GM21786 (cell line): ENCODE results near the gene DRC7.
A peak's percentile ranks its signal among the peaks of the same experiment; 100 is the strongest.
"Not testable (repeated sequence)": the region's sequence is repeated elsewhere in the genome, so short reads cannot be mapped to it uniquely, and the experiment has no call there.

Source experiments
- ATAC-seq: cut with Tn5 transposase; IDR thresholded peaks from one replicate; pipeline ENCODE4 v1.9.1; 2021; ENCODE audit not compliant: unreplicated experiment

DRC7 gene

DNA sequence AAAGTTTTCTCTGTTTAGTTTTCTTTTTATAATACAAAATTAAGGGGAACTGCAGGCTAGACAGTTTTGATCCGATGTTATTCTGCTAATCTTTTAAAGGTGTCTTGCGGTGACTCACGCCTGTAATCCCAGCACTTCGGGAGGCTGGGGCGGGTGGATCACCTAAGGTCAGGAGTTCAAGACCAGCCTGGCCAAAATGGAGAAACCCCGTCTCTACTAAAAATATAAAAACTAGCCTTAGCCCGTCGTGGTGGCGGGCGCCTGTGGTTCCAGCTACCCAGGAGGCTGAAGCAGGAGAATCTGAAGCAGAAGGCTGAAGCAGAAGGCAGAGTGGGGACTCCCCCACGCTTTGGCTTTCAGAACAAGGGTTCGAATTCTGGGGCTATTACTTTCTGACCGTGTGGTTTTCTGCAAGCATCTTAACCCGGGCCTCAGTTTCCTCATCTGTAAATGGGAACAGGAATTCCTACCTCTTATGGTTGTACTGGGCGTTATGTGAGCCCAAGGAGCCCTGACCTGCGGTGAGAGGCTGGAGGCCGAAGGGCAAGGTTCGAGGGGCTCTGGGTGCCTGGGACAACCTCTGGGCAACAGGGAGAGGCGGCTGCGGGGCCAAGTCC, 39.8 kb downstream of the DRC7 start:
- ATAC-seq, result no peak

DNA sequence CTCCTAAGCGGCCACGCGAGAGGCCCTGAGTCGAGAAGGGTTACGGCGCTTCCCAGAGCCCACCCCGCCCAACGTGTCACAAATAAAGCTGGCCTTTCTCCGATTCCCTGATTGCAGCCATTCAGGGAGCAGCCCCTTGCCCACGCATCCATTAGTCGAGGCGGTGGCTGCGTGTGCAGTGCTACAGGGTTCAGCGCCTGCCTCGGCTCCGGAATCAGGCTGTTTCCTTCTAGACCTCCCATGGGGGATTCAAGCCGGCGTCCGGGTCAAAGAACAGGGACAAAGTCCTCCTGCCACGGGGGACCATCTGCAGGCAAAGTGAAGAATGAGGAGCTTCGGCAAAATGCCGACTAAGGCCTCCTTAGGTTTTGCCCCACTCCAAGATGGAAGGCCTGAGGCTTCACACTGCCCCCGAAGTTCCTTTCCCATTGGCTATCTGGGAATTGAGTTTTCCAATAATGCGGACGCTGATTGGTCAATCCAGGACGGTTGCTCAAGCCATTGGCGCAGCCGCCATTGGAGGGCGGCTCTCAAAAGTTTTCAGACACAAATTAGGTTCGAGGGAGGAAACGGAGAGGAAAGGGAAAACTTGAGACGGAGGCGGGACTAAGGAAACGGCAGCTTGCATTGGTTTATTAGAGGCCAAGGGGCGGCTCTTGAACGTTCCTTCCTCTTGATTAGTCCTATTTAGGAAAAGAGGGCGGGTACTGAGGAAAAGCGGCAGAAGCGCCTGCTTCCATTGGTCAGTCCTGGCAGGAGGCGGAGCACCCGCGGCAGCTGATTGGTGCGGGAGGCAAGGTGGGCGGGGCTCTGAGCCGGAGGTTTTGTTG, 40.5 kb downstream of the DRC7 start:
- ATAC-seq, result peak; percentile 93

DNA sequence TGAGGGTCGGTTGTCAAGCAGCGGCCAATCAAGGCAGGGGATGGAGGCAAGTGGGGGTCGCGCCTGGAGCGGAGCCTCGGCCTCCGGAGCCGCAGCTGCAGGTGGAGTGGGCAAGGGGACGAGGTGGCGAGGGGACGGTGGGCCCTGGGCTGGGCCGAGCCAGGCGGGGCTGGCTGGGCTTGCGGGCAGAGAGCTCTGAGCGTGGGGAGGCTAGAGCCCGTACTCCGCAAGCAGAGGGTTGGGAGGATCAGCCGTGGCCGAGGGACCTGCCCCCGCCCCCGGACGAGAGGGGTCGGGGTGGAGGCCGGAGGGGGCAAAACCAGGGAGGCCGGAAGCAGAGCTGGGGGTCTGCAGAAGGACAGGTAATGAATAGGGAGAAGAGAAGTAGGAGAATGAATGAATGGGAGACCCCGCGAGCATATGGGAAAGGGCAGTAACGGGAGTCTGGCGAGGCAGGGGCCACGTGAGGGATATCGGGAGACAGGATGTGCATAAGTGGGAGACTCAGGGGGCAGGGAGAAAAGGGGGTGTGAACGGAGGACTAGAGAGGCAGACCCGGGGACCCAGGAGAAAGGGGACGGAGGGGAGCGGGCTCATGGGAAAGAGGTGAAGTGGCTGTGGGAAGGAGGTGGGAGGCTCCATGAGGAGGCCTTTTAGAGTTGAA, 41.3 kb downstream of the DRC7 start, which contains the start of gene KATNB1:
Gene KATNB1, plus strand, starts transcription at position 16 of the 664 bp plus-strand sequence. CDS start 1,474 bp downstream, outside the sequence.
- ATAC-seq, result no peak

DNA sequence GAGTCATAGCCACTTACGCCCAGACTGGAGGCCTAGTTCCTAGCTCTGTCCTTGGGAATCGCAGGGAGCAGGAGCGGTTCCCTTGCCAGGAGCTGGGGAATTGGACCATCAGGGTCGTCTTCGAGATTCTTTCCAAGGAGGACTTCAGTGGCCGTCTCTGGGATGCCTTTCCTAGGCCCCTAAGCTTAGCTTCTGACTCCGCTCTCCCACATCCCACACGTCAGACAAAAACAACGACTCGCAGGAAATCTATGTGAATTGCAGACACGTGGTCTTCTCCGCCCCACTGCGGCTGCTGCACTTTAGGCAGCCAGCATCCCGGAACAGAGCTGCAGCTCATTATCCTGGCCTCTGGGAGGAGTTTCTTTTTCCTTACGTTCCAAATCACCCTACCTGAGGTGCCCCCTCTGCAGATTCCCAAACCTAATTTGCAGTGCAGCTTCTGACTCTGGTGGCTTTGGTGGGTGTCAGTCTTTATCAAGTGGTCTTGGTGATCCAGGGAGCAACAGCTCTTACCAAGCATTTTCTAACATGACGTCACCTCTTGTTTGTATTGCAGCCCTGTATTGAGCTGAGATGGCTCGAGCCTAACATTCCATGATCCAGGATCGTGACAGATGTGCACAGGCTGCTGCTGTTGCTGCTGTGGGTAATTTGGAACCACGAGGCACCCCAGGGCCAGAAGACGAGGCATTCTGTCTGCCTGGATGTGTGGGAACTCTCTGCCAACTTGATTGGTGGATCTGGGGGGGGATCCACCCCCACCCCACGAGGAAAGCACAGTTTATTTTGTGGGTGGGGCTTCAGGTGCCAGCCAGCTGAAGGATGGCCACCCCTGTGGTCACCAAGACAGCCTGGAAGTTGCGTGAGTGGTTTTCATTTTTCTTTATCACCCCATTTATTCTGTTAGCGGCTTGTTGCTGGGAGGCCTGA, 42.1 kb downstream of the DRC7 start:
- no peak for ATAC-seq

DNA sequence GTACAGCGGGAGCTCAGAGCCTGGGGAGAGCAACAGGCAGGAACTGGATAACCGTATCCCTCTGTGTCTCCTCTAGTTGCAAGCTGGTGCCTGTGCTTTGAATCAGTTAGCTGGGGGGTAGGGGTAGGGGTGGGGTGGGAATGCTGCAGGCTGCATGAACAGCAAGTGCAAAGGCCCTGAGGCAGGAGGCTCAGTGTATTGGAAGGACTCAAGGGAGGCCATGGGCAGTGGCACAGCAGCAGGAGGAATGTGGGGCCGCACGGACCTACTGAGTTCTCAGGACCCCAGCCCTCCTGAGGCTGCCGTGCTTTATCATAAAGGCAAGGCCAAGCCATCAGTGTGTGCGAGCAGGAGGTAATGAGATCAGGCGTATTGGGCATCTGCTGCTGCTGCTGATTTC, 44.2 kb downstream of the DRC7 start:
- no peak for ATAC-seq

DNA sequence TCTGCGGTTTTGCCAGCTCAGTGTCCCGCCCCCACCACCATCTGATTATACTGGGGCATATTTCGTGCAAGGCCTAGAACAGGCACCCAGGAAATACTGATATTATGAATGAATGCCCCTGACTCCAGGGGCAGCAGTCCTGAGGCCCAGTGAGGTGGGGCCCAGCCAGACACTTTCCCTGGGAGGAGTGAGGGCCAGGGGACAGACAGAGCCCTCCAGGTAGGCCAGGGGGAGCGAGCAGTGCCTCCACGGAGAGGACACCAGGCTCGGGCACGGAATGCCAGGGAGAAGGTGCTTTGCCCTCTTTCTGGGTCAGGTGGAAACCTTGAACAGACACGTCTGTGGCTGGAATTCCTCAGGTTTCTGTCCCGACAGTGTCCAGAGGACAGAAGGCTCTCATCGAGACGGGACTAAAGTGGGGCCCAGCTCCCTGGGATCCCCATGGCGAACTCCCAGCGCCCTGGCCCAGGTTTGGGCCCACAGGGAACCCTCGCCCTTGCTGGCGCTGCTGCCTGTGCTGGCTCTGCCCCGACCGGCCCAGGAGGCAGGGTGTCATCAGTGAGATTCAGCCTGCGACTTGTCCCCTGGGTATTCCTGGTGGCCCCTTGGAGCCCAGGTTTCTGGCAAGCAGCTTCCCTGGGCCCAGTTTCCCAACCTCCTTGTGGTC, 45.3 kb downstream of the DRC7 start:
- no peak for ATAC-seq

DNA sequence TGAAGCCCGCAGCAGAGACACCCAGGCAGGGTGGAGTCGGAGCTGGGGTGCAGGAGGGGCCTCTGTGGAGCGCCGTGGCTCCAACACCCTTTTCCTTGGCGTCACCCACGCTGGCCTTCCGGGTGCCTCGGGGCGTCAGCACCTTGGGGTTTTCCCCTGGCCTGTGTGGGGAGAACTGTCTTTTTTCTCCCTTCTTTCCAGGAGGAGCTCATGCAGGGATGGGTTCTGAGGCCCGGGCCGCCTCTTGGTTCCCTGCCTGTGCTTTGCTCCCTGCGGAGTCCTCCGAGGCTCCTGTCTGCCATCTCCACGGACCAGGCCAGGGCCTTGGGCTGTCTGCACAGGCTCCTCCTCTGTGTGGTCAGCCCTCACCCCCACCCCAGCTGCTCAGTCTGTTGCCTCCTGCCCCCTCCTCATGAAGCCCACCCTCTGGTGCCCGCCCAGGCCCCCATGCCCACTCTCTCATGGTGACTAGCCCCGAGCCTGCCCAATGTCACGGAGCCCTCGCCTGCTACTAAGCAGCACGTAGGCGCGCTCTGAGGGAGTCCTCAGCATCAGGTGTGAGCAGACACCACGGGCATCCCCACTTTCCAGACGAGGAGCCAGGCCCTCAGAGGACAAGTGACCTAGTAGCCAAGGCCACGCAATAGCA, 45.9 kb downstream of the DRC7 start:
- ATAC-seq, result no peak

DNA sequence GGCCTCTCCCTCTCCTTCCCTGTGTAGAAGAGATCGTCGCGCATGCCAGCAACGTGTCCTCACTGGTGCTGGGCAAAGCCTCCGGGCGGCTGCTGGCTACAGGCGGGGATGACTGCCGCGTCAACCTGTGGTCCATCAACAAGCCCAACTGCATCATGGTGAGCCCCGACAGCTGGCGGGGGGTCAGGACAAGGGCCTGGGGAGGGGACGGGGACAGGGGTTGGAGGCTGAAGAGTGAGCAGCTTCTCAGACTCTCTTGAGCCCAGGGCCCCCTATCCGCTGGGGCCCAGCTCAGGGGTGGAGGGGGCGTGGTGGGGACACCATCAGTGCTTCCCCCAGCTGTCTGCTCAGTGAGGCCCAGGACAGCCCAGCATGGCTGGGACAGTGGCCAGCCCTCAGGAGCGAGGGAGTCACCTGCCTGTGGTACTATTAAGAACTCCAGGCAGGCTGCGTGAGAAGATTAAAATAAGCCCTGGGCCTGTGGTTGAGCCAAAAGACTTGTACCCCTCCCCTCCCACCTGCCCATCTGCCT, 47.1 kb downstream of the DRC7 start:
- ATAC-seq, result no peak

DNA sequence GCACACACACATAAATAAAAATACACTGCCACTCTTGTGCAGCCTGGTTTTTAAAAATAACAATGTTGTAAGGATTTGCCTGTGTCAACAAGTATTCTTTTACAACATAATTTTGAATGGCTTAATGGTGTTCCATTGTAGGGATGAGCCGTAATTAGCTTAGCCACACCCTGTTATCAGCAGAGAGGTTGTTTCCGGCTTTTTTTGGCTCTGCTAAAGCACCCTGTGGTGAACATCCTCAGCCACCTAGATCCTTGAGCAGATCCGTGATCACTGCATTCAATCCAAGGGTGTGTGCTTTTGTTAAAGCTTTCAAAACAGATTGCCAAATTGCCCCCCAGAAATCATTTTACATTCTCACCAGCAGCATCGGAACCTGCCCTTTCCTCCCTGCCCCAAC, 47.9 kb downstream of the DRC7 start:
- ATAC-seq, result no peak

DNA sequence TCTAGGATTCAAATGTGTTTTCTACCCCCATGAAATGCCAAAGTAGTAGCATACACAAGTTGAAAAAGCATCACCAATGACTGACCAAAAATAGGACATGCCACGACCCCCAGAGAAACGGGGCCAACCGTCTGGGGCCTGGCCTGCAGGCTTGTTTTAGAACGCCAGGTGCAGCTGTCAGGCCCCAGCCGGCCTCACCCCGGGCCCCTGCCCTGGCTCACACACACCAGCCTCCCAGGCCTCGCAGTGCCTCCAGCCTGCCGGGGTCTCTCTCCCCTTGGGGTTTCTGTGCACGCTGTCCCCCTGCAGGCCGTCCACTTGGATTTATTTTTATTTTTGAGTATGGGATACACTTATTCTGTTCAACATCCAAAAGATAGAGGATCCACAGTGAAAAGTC, 48.9 kb downstream of the DRC7 start:
- ATAC-seq, result no peak

DNA sequence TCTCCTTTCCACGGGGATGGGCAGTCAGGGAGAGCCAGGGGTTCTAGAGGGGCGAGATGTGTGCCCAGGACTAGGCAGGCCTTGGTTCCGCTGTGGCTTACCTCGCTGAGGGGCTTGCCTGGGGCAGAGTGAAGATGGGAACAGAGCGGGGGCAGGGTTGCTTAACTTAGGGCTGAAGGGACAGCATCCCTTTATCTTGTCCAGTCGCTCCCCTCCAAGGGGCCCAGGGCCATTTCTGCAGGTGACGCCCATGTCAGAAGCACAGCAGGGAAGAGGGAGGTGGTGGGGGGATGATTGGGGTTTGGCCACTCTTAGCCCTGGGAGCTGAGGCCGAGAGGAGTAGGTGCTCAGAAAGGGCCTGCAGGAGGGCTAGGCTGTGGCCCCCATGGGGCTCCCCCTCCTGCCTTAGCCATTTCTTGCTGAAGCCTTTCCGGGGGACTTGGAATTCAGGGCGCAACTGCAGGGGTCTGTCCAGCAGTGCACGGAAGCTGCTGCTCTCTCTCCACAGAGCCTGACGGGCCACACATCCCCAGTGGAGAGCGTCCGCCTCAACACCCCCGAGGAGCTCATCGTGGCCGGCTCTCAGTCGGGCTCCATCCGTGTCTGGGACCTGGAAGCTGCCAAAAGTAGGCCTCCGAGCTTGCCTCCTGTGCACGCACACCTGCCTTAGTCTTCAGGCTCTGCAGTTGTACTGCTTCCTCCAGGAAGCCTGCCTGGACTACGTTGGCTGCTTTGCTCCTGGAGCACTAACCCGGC, 49.5 kb downstream of the DRC7 start:
- no peak for ATAC-seq

DNA sequence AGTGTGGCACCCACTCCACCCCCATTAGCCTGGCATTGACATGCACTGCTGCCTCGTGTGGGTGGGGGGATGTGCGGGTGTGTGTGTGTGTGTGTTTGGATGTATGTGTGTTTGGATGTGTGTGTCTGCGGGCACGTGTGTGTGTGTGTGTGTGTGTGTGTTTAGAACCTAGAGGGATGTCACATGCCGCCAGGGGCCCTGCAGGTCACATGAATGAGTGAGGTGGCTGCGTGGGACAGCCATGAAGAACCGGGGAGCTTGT, 50.0 kb downstream of the DRC7 start:
- ATAC-seq, result no peak

DNA sequence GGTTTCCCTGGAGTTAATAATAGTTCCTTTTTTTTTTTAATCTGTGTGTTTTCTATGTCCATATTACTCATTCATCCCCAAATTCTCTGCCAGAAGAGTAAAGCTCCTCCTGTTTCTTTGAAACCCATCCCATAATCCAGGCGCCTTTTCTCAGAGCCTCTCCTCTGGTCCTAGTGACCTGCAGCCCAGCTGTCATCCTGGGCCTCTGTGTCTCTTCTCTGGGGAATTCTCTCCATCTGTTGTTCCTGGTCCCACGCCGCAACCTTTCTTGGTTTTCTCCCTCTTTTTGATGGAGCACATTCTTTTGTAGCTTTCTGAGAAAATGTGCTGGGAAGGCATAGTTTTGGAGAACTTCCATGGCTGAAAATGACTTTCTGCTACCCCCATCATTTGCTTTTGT, 51.2 kb downstream of the DRC7 start:
- ATAC-seq, result no peak

DNA sequence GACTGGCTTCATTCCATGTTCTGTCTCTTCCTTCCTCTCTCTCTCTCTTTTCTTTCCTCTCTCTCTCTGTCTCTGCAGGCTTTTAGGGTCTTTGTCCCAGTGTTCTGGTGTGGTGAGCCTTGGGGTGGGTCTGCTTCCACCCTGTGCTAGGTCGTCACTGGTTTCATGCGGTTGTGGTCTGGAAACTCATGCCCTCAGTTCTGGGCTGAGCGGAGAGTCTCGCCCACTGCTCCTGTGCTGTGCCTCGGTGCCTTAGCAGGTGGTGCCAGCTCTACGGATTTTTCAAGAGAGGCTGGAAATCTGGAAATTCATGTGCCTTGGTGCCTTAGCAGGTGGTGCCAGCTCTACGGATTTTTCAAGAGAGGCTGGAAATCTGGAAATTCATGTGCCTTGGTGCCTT, 51.7 kb downstream of the DRC7 start:
- not testable (repeated sequence) for ATAC-seq

DNA sequence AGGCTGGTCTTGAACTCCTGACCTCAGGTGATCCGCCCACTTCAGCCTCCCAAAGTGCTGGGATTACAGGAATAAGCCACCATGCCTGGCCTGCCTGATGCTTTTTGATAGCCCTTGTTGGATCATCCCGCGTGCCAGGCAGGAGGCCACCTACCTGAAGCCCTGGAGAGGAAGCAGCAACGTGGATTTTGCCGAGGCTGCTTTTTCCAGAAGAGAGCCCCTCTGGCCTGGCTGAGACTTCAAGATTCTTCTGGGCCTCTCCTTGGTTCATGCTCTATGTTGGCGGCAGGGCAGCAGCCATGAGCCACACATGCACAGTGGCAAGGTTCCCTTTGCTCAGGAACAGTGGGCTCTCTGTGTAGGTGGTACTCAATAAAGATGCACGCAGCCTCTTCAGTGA, 52.5 kb downstream of the DRC7 start:
- ATAC-seq, result no peak

DNA sequence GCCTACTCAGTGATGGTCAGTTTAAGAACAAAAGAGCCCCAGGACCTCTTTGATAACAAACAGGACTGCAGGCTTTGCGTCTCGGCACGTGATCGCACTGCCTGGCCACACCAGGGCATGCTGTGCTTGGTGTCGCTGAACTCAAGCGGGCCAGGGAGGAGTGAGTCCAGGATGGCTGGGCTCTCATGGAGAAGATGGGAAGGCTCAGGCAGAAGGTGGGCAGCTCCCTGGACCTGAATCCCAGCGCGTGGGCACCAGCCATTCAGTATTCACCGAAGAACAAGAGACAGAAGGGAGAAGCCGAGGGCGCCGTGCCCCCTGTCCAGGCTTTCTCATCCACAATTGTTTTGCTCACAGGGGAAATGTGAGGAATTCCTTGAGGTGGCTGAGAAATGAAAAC, 52.9 kb downstream of the DRC7 start:
- ATAC-seq, result no peak

DNA sequence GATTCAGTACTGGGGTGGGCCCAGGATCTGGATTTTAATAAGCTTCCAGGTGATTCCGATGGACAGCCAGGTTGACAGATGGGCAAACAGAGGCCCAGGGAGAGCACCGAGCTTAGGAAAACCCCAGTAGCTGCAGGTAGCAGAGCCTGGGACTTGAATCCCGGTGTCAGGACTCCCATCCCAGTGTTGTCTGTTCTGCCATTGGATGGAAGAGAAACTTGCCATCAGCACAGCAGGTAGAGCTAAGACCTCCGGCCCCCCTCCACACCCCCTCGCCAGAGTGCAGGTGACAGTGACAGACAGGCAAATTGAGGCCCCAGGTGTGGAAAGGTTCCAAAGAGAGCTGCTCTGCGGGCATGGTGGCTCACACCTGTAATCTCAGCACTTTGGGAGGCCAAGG, 53.4 kb downstream of the DRC7 start:
- ATAC-seq, result no peak

DNA sequence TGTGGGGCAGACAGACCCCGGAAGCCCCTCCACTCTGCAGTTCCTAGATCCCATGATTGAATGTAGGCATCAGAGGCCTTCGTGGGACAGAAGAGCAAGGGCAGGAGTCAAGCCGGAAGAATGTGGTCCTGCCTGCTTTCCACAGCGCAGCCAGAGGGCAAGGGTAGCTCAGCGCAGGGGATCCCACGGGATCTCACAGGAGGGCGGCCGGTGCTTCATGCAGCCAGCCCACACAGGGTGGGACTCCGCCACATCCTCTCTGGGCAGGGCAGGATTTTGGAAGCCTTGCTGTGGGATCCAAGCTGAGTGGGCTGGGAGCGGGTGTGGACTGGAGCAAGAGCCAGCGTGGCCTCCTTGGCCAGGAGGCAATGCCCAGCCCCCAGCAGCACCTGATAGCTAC, 54.0 kb downstream of the DRC7 start:
- ATAC-seq, result no peak

DNA sequence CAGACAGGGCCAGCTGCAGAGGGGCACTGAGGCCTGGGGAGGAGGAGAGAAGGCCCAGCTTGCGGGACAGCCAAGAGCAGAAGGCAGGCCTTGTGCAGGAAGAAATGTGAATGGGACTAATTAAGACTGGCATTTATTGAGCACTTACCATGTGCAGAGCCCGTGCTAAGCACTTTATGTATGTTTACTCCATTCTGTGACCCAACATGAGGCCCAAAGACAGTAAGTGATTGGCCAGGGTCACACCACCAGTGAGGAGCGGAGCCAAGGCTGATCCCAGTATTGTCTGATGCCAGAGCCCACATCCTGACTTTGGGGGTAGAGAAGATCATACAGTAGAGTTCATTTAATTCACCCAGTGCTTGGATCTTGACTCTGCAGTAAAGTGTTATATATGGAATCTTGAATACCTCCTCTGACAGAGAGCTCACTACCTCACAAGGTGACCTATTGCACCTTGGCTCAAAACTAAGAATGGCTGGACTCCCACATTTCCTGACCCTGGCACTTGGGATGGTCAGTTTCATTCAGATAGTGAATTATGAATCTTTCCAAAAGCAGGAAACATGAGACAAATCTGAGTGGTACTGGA, 54.6 kb downstream of the DRC7 start:
- ATAC-seq, result no peak
